GM18907 (cell line): ENCODE measurements around the gene UCMA.
"Not testable (repeated sequence)": the region's sequence is repeated elsewhere in the genome, so short reads cannot be mapped to it uniquely, and the experiment has no call there.

Experiments used
- ATAC-seq: cut with Tn5 transposase; IDR thresholded peaks from one replicate; pipeline ENCODE4 v1.9.1; 2021; ENCODE audit warnings: mild to moderate bottlenecking, moderate library complexity; ENCODE audit not compliant: unreplicated experiment

The UCMA gene

GRCh38 chr10:13234172-13234571 is at the start of gene UCMA:
UCMA (minus strand) TSS chr10:13234374; CDS start chr10:13234258, 116 bp downstream.
- no peak for ATAC-seq

GRCh38 chr10:13282348-13282747 is 48.2 kb upstream of the UCMA start:
- not testable (repeated sequence) for ATAC-seq

GRCh38 chr10:13276749-13277365 is 42.7 kb upstream of the UCMA start:
- ATAC-seq, result no peak

- not testable (repeated sequence) for ATAC-seq
Observed at GRCh38 chr10:13276146-13276545, 42.0 kb upstream of the UCMA start.

GRCh38 chr10:13272164-13272571 is 38.0 kb upstream of the UCMA start:
- ATAC-seq, result no peak

- no peak for ATAC-seq
Observed at GRCh38 chr10:13271552-13272163, 37.5 kb upstream of the UCMA start.

- no peak for ATAC-seq
Observed at GRCh38 chr10:13270877-13271551, 36.8 kb upstream of the UCMA start.

- no peak for ATAC-seq
Observed at GRCh38 chr10:13268841-13269240, 34.7 kb upstream of the UCMA start.

GRCh38 chr10:13268310-13268709 is 34.1 kb upstream of the UCMA start:
- no peak for ATAC-seq

- ATAC-seq, result no peak
Observed at GRCh38 chr10:13263591-13263990, 29.4 kb upstream of the UCMA start.

- no peak for ATAC-seq
Observed at GRCh38 chr10:13262433-13262832, 28.3 kb upstream of the UCMA start.

GRCh38 chr10:13257621-13258140 is 23.5 kb upstream of the UCMA start:
- ATAC-seq, result no peak

- no peak for ATAC-seq
Observed at GRCh38 chr10:13256627-13257026, 22.5 kb upstream of the UCMA start.

GRCh38 chr10:13253726-13254125 is 19.6 kb upstream of the UCMA start:
- no peak for ATAC-seq

GRCh38 chr10:13247784-13248183 is 13.6 kb upstream of the UCMA start:
- ATAC-seq, result no peak

- ATAC-seq, result no peak
Observed at GRCh38 chr10:13247246-13247645, 13.1 kb upstream of the UCMA start.

- not testable (repeated sequence) for ATAC-seq
Observed at GRCh38 chr10:13242260-13242659, 8.1 kb upstream of the UCMA start.

GRCh38 chr10:13241613-13242012 is 7.4 kb upstream of the UCMA start:
- ATAC-seq, result no peak

GRCh38 chr10:13239923-13240322 is 5.7 kb upstream of the UCMA start:
- ATAC-seq, result no peak

- ATAC-seq, result no peak
Observed at GRCh38 chr10:13238271-13239077, 4.3 kb upstream of the UCMA start.

- ATAC-seq, result no peak
Observed at GRCh38 chr10:13236638-13237037, 2.5 kb upstream of the UCMA start.
